Measurements from ENCODE around the gene ACLY.
"Not testable (repeated sequence)": the region's sequence is repeated elsewhere in the genome, so short reads cannot be mapped to it uniquely, and the experiment has no call there.

ACLY gene

DNA sequence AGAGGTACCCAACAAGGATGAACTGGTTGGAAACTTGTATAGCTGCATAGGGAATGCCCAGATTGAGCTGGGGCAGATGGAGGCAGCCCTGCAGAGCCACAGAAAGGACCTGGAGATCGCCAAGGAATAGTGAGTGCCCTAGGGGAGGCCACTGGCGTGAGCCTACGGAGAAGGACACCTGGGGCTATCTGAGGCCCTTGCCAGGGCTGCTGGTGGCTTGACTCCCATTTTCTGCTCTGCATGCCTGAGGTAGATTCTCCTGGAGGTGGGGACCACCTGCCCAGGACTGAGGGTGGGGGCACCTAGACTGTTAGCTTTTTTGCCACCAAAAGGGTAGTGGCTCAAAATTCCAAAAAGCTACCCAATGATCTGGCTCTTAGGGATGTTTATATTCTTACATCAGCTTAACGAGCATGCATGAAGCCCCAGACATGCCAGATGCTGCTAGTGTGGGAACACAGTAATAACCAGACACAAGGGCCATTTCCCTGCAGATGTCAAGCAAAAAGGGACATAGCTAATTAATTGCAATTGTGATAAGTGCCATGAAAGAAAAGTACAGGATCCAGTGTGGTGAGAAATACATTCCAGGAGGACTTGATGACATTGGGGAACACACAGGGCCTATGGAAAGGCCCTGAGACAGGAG, 20.4 kb upstream of the ACLY start:
- DNase-seq = no peak

DNA sequence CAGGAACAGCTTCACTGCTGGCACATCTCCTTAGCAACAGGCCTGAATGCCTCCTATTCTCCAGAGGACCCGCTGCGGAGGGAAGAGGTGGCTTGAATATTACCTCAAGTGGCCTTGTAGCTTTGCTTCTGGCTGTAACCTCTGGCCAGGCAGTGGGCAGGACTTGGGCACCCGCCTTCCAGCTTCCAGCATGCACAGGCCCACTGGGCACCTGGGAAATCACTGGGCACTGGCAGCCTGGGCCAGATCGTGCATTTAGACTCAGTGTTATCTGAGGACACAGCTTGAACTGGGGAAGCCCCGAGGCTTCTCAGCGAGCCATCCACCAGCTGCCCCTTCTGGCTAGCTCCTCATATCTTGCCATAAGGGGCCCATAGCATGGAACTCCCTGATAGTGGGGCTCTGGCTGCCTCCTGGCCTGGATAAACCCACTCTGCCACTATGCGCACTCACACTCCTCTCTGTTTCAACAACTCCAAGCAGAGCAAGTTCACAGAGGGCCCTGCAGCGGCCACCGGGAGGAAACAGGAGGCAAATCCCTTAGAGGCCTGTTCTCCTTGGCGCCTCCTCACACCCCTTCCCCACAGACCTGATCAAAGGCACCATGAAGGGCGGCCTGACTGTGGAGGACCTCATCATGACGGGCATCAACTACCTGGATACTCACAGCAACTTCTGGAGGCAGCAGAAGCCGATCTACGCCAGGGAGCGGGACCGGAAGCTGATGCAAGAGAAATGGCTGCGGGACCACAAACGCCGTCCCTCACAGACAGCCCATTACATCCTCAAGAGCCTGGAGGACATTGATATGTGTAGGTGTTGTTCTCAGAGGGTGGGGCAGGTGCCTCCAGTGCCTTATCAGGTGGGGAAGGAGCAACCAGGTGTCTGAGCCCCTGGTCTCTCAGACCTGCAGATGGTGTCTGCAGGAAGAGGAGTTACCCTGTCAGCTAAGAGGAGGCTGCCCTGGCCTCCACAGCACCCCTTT, 19.5 kb upstream of the ACLY start:
- DNase-seq = no peak

DNA sequence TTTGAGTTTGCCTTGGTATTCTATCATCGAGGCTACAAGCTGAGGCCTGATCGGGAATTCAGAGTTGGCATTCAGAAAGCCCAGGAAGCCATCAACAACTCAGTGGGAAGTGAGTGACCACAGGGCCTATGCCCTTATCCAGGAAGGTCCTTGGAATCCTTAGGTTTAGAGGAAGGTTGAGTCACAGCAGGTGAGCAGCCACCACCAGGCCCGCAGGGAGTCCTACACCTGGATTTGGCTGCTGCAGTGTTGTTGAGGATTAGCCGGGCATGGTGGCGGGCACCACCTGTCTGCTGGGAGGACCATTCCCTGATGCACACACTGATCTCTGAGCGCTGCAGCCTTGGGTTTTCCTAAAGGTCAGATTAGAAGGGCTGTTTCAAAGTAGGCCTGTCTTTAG, 16.9 kb upstream of the ACLY start:
- no peak for DNase-seq

- no peak for DNase-seq
Observed at GRCh38 chr17:41932816-41933389, 14.2 kb upstream of the ACLY start.

DNA sequence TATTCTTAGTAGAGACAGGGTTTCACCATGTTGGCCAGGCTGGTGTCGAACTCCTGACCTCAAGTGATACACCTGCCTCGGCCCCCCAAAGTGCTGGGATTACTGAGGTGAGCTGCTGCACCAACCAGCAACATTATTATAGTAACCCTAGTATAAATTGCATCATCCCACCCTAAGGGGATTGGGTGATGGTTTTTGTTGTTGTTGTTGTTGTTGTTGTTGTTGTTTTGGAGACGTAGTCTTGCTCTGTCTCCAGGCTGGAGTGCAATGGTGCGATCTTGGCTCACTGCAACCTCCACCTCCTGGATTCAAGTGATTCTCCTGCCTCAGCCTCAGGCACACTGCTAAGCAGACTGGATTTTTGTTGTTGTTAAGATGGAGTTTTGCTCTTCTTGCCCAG, 13.0 kb upstream of the ACLY start:
- not testable (repeated sequence) for DNase-seq

- not testable (repeated sequence) for DNase-seq
Observed at GRCh38 chr17:41930833-41931156, 12.0 kb upstream of the ACLY start.

GRCh38 chr17:41930009-41930832, 11.5 kb upstream of the ACLY start, which contains the start of gene ODAD4:
ODAD4 (plus strand) TSS chr17:41930617; CDS start chr17:41930724, 107 bp downstream.
- peak; percentile 97 for DNase-seq

- no peak for DNase-seq
Observed at GRCh38 chr17:41928693-41929251, 10.0 kb upstream of the ACLY start.

GRCh38 chr17:41925991-41926590, 7.3 kb upstream of the ACLY start:
- no peak for DNase-seq

DNA sequence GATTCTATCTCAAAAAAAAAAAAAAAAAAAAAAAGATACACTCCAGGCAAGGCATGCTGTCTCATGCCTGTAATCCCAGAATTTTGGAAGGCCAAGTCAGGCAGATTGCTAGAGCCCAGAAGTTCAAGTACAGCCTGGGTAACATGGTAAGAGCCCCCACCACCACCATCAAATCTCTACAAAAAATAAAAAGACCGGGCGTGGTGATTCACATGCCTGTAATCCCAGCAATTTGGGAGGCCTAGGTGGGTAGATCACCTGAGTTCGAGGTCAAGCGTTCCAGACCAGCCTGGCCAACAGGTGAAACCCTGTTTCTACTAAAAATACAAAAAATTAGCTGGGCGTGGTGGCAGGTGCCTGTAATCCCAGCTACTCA, 1.8 kb upstream of the ACLY start:
- DNase-seq = no peak

DNA sequence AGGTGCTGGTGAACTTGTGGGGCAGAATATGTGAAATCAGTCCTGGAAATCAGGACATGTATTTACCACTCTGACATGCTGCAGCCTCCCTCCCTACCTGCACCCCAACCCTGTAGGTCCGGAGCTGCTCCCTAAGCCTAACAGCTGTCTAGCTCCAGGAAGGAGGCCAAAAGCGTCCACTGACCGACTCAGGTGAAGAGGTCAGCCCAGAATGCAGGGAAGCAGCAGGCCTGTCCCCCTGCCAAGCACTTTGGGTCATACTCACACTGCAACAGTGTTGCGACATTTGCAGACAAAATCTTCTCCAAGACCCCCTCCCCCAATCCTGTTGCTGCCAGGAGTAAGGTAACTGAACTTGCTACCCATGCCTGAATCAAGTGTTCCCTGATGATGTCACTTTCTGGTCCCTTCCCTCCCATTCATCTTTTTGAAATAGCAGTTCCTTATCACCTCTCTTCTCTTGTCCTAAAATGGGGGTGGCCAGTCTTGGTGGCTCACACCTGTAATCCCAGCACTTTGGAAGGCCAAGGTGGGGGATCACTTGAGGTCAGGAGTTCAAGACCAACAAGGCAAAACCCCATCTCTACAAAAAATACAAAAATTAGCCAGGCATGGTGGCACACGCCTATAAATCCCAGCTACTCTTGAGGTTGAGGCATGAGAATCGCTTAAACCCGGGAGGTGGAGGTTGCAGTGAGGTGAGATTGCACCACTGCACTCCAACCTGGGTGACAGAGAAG, 1.3 kb upstream of the ACLY start:
- no peak for DNase-seq

GRCh38 chr17:41919165-41919817, 540 bp upstream of the ACLY start:
- peak; percentile 10 for DNase-seq

DNA sequence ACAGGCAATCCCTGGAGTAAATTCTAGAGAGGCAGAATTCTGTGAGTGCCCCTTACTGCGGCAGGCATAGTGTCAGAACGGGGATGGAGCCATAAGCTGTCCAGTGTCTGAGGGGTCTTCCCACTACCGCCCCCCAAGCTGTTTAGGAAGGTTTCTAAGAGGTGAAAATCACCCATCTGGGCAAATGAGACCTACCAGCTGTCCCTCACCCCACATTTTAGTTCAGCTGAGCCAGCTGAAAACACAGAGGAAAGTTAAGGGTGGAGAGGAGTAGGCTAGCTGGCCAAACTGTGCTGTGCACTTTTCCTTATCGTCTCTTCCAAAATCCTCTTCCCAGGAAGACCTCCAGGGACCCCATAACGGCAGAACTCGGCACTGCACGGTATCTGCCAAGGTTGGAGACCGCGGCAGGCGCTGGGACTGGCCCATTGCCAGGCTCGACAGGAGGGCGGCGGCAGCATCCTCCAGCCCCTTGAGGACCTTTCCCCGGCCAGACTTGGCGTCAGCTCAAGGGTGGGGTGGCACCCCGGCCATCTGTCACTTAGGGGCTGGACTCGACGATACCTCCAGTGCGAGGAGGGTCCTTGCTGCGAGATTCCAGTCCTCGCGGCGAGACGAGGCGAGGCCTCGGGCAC, 955 bp downstream of the ACLY start:
- peak; percentile 31 for DNase-seq

GRCh38 chr17:41917192-41917591, 1.6 kb downstream of the ACLY start:
- DNase-seq = no peak

GRCh38 chr17:41915566-41915965, 3.2 kb downstream of the ACLY start:
- no peak for DNase-seq

DNA sequence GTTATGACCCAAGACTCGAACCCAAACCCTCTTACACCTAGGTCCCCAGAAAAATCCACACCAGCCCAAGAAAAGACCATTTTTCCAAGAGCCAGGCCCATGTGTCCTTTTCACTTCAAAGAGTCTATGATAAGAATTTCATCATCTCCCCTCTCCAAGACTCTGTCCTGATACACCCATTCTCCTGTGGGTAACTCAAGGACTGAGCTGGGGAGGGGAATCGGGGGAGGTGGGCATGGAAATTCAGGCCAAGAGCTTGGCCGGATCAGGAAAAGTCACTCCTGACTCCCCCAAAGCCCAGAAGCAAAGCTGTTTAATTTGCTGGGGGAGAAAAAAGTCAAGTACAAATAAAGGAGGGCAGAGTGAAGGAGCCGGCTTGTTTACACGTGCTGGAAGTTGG, 3.7 kb downstream of the ACLY start:
- no peak for DNase-seq

DNA sequence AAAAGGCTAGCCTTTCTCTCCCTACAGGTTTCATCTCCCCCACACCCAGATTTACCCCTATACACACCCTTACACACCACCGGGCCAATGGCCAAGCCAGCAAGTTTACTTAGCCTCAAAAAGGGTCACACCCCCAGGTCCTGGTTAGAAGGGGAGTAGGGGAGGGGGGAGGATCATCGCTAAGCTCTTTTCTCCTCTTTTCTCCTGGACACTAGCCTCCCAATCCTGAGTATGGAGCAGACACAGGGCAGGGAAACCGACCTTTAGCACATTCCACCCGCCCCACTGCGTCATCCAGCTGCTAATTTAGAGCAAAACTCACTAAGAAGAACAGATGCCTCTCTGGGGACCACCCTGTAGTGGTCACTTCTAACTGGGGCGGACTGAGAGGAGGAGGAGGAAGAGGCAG, 4.4 kb downstream of the ACLY start:
- DNase-seq = no peak

GRCh38 chr17:41913798-41914197, 5.0 kb downstream of the ACLY start:
- DNase-seq = no peak

GRCh38 chr17:41912925-41913324, 5.8 kb downstream of the ACLY start:
- DNase-seq = no peak

GRCh38 chr17:41910701-41911391, 7.9 kb downstream of the ACLY start:
- no peak for DNase-seq

Data from activated CD4-positive, alpha-beta T cell treated with anti-CD3 and anti-CD28 coated beads, Interleukin-2, amount 50 U/mL, for 1 hour (primary cell).